ENCODE data around the gene RIN2. TPM values are rescaled to one million over a fixed set of nuclear protein-coding genes. Genes with fewer than 3 reads are reported as not detected.
A peak's percentile ranks its signal among the peaks of the same experiment; 100 is the strongest.

The RIN2 gene
- total and polyA plus RNA-seq, 7 donors, result 4.4 to 33.4 (median 18.9) TPM

- peak overlapping the region; percentile 96 for H3K27ac ChIP-seq
- peaks cover 28% of the 10 kb centered on the region for H3K4me1 ChIP-seq
- peak; percentile 88 to 93 for DNase-seq
- no peaks in the 10 kb centered on the region for H3K27me3 ChIP-seq (ENCODE audit: insufficient read depth in 3 of 3, low read length in 2 of 3)
- no peak for TF ChIP-seq CTCF (IDR thresholded peaks at IDR 0.05)
- H3K9me3 ChIP-seq, result no peaks in the 10 kb centered on the region
- ATAC-seq, result peak; percentile 75 to 82 (median 80)
- peak overlapping the region; percentile 95 for H3K4me3 ChIP-seq
- 0% methylated on average over 36 to 45 of the region's 45 CpGs for WGBS, 3 donors
- peaks cover 0 to under 1% of the 10 kb centered on the region in 2 donors for H3K36me3 ChIP-seq (ENCODE audit: insufficient read depth in 1 of 2, low read depth in 1 of 2)
- intact Hi-C loops (cut with DNase I), result loop anchor here in 1 of 2 donors (5.0 kb wide), 1 partner anchor 65 kb away; no protein-coding TSS in a partner anchor
These were observed 448 bp upstream of the RIN2 start for GRCh38 chr20:19757487-19758132.

GRCh38 chr20:19758501-19759331 is 658 bp downstream of the RIN2 start:
- H3K4me3 ChIP-seq, result peak overlapping the region; percentile 95
- TF ChIP-seq CTCF (IDR thresholded peaks at IDR 0.05), result no peak
- intact Hi-C loops (cut with DNase I), result loop anchor here in 1 of 2 donors (5.0 kb wide), 1 partner anchor 66 kb away; no protein-coding TSS in a partner anchor
- H3K27ac ChIP-seq, result peak overlapping the region; percentile 96
- H3K9me3 ChIP-seq, result no peaks in the 10 kb centered on the region
- peaks cover 28% of the 10 kb centered on the region for H3K4me1 ChIP-seq
- H3K36me3 ChIP-seq (ENCODE audit: insufficient read depth in 1 of 2, low read depth in 1 of 2), result peaks cover 0 to 6% of the 10 kb centered on the region in 2 donors
- H3K27me3 ChIP-seq (ENCODE audit: insufficient read depth in 3 of 3, low read length in 2 of 3), result no peaks in the 10 kb centered on the region
- ATAC-seq (peak; percentile 59 to 67 (median 62)), DNase-seq (peak; percentile 81 to 84)
- whole genome bisulfite sequencing, 3 donors, result 2% methylated on average over 52 to 54 of the region's 54 CpGs

- Histone ChIP-seq H3K27ac (peak overlapping the region; percentile 96), H3K4me3 (no peak overlapping the region), H3K9me3 (no peaks in the 10 kb centered on the region), H3K36me3 (ENCODE audit: insufficient read depth in 1 of 2, low read depth in 1 of 2) (peaks cover 0 to 6% of the 10 kb centered on the region in 2 donors), H3K4me1 (peaks cover 30% of the 10 kb centered on the region), H3K27me3 (ENCODE audit: insufficient read depth in 3 of 3, low read length in 2 of 3) (no peaks in the 10 kb centered on the region)
- no peak for TF ChIP-seq CTCF (IDR thresholded peaks at IDR 0.05)
- DNase-seq (no peak), ATAC-seq (no peak)
- 60 to 88% (median 77%) methylated on average over 3 of the region's 3 CpGs for WGBS, 3 donors
- intact Hi-C loops (cut with DNase I), result no loop called here
These were observed 2.3 kb downstream of the RIN2 start for GRCh38 chr20:19760371-19760721.

GRCh38 chr20:19761326-19761725 is 3.3 kb downstream of the RIN2 start:
- Histone ChIP-seq H3K4me3 (no peak overlapping the region), H3K27ac (peak overlapping the region; percentile 96), H3K27me3 (ENCODE audit: insufficient read depth in 3 of 3, low read length in 2 of 3) (no peaks in the 10 kb centered on the region), H3K4me1 (peaks cover 31% of the 10 kb centered on the region), H3K36me3 (ENCODE audit: insufficient read depth in 1 of 2, low read depth in 1 of 2) (peaks cover 0 to 6% of the 10 kb centered on the region in 2 donors), H3K9me3 (no peaks in the 10 kb centered on the region)
- TF ChIP-seq CTCF (IDR thresholded peaks at IDR 0.05), result no peak
- no peak for DNase-seq
- intact Hi-C loops (cut with DNase I), result no loop called here
- ATAC-seq, result no peak

All from psoas muscle (tissue), 8 donors.